ENCODE data around the gene KLHL24.
A peak's percentile ranks its signal among the peaks of the same experiment; 100 is the strongest.
"Not testable (repeated sequence)": the region's sequence is repeated elsewhere in the genome, so short reads cannot be mapped to it uniquely, and the experiment has no call there.

KLHL24 gene

GRCh38 chr3:183697610-183698317 is 62.3 kb downstream of the KLHL24 start, which contains the start of gene YEATS2:
Gene YEATS2 (plus strand): TSS chr3:183697797. CDS start chr3:183715163, 17,366 bp downstream.
- peak; percentile 72 for DNase-seq

- no peak for DNase-seq
These were observed 62.9 kb downstream of the KLHL24 start for GRCh38 chr3:183698318-183698751.

DNA sequence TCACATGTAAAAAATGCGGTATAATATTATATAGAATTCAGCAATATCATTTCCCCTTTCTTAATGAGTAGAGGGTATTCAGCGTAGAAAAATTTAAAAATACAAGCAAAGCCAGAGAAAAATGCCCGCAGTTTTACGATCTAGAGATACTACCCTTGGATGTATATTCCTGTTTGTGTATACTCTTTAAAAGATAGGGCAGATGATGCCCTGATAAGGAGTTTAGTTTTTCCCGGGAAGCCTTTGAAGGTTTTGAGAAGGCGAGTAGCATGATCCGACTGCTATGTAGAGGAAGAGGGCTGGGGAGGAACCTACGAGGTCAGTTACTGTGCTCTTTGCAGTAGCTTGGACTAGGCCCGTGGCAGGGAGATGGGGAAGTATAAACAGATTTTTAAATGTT is 63.3 kb downstream of the KLHL24 start:
- DNase-seq: no peak

DNA sequence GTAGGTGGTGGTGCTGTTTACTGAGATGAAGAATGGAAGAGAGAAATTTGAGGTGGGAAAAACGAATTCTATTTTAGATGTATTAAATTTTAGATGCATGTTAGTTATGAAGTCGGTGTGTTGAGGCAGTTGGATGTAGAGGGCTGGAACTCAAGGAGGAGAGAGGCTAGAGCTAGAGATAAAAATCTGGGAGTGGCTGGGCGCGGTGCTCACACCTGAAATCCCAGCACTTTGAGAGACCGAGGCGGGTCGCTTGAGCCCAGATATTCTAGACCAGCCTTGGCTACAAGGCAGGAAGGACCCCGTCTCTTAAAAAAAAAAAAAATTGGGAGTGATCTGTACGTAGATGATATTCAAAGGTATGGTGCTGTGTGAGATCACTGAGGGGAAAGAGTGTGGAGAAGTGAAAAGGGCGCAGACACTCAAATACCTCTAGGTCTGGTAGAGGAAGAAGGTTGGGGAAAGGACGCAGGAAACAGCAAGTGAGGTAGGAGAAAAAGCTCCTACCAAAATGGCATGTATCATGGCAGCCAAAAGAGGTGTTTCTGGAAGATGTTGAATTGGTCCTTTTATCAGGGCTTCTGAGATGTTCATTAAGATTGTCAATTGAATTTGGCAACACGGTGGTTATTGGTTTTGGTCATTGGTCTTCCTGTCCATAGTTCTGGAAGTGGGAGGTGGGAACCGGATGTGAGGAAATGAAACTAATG is 64.0 kb downstream of the KLHL24 start:
- DNase-seq: no peak

GRCh38 chr3:183701744-183702143 is 66.3 kb downstream of the KLHL24 start:
- no peak for DNase-seq

DNA sequence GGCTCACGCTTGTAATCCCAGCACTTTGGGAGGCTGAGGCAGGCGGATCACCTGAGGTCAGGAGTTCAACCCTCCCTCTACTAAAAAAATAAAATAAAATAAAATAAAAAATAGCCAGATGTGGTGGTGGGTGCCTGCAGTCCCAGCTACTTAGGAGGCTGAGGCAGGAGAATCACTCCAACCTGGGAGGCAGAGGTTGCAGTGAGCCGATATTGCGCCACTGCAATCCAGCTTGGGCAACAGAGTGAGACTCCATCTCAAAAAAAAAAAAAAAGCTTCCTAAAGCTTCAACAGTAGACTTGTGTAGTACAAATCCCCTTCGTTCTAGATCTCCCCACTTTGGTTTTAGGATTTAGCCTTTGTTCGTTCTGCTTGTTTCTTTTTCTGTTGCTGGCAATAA is 68.5 kb downstream of the KLHL24 start:
- DNase-seq: not testable (repeated sequence)

DNA sequence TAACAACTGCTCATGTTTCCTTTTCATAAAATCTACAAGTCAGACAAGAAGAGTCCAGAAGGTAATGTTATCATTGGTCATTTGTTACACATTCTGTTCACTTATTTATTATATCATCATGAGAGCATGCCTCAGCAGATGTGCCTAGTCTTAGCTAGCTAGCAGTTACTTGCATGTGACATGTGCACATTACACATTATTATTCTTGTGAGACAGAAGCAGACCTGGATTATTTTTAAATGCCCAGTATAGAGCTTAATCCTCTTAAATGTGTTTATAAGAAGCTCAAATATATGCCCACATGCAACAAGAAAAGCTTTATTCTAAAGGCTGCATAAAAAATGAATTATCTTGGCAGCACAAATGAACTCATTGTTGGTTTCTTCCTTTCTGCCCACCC is 74.8 kb downstream of the KLHL24 start:
- no peak for DNase-seq

GRCh38 chr3:183711516-183711915 is 76.1 kb downstream of the KLHL24 start:
- no peak for DNase-seq

GRCh38 chr3:183714622-183715021 is 79.2 kb downstream of the KLHL24 start:
- no peak for DNase-seq

DNA sequence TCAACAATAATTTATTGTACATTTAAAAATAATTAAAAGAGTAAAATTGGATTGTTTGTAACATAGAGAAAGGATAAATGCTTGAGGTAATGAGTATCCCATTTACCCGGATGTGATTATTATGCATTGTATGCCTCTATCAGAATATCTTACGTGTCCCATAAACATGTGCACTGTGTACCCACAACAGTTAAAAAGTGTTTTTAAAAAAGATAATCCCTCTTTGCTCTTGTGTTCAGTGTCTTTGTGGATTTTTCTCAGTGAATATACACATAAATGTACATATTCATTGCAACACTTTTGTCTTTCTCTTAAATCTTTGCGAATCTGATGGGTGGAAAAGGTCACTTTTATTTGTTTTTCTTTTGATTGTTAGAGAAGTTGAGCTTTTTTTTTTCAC is 82.6 kb downstream of the KLHL24 start:
- DNase-seq: no peak

GRCh38 chr3:183725387-183725786 is 90.0 kb downstream of the KLHL24 start:
- DNase-seq: no peak

GRCh38 chr3:183728204-183728603 is 92.8 kb downstream of the KLHL24 start:
- DNase-seq: no peak

DNA sequence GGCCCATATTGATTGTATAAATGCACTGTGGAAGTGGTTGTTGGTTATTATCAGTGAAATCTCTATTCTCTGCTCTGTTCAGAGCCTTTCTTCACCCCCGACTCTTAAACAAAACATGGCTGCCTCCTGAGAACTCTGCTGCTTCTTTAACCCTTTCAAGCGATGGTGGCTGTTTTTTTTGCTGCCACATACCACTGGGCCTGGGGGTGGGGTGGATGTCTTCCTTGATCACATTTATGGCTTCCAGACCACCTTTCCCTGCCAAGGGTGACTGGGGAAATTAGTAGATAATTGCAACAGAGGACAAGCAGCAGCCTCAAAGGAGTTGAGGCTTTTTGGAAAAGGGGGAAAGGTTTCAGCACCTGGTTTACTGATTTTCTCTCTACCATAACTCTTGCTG is 94.9 kb downstream of the KLHL24 start:
- DNase-seq: no peak

DNA sequence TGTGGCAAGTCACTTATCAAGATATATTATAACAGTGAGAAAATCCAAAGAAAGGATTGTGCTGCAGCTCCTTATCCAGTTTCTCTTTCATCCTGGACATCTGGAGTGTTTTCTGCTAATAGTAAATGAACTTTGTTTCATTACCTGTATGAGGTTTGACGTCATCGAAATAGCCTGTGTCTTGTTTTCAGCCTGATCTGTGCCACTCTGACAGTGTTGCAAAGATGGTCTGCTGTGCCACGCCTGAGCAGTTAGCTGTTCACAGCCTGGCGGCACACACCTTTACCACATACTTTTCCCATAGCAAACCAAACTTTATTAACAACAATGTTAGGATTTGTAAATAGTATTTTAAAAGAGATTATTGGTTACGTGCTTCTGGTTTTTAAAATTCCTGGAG is 96.2 kb downstream of the KLHL24 start:
- DNase-seq: no peak

GRCh38 chr3:183733553-183733952 is 98.1 kb downstream of the KLHL24 start:
- DNase-seq: no peak
